Activated B cell treated with CpG ODN at 0.5 μM for 24 hours (primary cell): ENCODE results near the gene BRI3. TPM values are rescaled to one million over a fixed set of nuclear protein-coding genes. Genes with fewer than 3 reads are reported as not detected.

Experiments used
- ATAC-seq: fragments of 200-7000 bp; cut with Tn5 transposase; one replicate; pipeline ENCODE4 v1.10.0; 2021; ENCODE audit warnings: low read depth, mild to moderate bottlenecking, moderate library complexity
- CTCF ChIA-PET: fragments of 350-600 bp; sonication (Branson Sonifier 250); formaldehyde crosslinking; loops from one replicate; lab custom pipeline; 2021; ENCODE audit warnings: antibody characterized with exemption; lab: Charles Lee
- POLR2A ChIA-PET: fragments of 350-600 bp; sonication (Branson Sonifier 250); formaldehyde crosslinking; loops from one replicate; lab custom pipeline; 2021; ENCODE audit warnings: antibody characterized with exemption; lab: Charles Lee
- DNase-seq: peaks from one replicate; pipeline ENCODE4 v3.0.0; 2022
- H3K27ac Mint-ChIP-seq: one replicate; pipeline ENCODE4 v1.8.0; 2020; ENCODE audit warnings: mixed read lengths
- H3K27me3 Mint-ChIP-seq: one replicate; pipeline ENCODE4 v1.8.0; 2021; ENCODE audit warnings: mixed read lengths
- H3K36me3 Mint-ChIP-seq: one replicate; pipeline ENCODE4 v1.8.0; 2021; ENCODE audit warnings: low read depth, mixed read lengths
- H3K4me1 Mint-ChIP-seq: one replicate; pipeline ENCODE4 v1.8.0; 2021; ENCODE audit warnings: mixed read lengths
- H3K4me3 Mint-ChIP-seq: one replicate; pipeline ENCODE4 v1.8.0; 2020; ENCODE audit warnings: mild to moderate bottlenecking, mixed read lengths
- H3K9me3 Mint-ChIP-seq: one replicate; pipeline ENCODE4 v1.8.0; 2020; ENCODE audit warnings: mixed read lengths
- CTCF ChIP-seq: fragments of 200-600 bp; IDR thresholded peaks from one replicate; pipeline ENCODE4 v1.8.0; 2022; ENCODE audit warnings: antibody characterized with exemption, mild to moderate bottlenecking
- intact Hi-C: fragments of 100-400 bp; cut with micrococcal nuclease; formaldehyde crosslinking; loops from one replicate; pipeline ENCODE4 v1.15.1; 2024
- total RNA-seq: library from RNA; stranded (reverse); gene quantifications from 2 replicates; pipeline ENCODE4 v1.2.3, GENCODE V29; 2022

Gene BRI3
- total RNA-seq, 1 donor from 2014 or later: 53.7 TPM

DNA sequence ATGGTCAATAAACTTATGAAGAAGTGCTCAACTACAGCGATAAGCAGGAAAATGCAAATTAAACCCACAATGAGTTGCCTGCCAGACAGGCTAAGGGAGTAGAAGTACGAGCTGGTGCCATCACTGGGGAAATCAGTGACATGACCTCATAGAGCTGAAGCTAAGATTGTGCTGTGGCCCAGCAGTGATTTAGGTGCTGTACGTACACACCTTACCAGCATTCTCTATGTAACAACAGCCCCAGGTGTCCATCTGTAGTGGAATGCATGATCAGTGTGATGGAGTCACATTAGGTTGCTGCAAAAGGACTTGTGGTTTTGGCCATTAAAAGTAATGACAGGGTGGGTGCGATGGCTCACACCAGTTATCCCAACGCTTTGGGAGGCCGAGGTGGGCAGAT lies 23.8 kb upstream of the BRI3 start:
- DNase-seq: no peak
- Mint-ChIP-seq H3K36me3 (peaks cover 43% of the 10 kb centered on the region), H3K4me1 (peaks cover 7% of the 10 kb centered on the region), H3K4me3 (no peak overlapping the region), H3K27me3 (no peaks in the 10 kb centered on the region), H3K27ac (no peak overlapping the region), H3K9me3 (peaks cover 5% of the 10 kb centered on the region)
- intact Hi-C loops: no loop called here
- CTCF ChIA-PET: no interaction called here
- no peak for TF ChIP-seq CTCF
- POLR2A ChIA-PET: no interaction called here
- no peak for ATAC-seq

DNA sequence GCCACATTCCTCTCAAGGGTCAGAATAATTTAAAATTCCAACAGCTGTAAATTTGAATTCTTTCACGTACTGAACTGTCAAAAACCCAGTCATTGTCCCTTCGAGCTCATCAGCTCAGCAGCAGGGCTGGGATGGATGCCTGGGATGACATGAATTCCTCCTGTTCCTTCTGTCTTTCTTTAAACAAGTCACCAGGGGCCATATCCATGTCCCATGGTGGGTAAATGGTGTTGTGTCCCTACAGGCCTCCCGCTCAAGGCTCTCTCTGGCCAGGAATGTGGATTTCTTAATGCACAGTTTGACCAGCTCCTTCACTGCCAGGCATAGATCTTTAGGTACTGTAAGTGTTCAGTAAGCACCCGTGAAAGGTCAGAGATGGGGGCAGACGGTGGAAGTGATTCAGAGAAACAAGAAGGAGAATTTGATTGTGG lies 15.6 kb upstream of the BRI3 start:
- peaks cover 13% of the 10 kb centered on the region for H3K36me3 Mint-ChIP-seq
- CTCF ChIA-PET: interaction anchor here (2.2 kb wide), 1 partner anchor 136 kb away, joined by 9 read pairs; the partner anchor contains the start of gene BAIAP2L1
- intact Hi-C loops: loop anchor here (2.0 kb wide), 1 partner anchor 15 kb away; no protein-coding TSS in a partner anchor

DNA sequence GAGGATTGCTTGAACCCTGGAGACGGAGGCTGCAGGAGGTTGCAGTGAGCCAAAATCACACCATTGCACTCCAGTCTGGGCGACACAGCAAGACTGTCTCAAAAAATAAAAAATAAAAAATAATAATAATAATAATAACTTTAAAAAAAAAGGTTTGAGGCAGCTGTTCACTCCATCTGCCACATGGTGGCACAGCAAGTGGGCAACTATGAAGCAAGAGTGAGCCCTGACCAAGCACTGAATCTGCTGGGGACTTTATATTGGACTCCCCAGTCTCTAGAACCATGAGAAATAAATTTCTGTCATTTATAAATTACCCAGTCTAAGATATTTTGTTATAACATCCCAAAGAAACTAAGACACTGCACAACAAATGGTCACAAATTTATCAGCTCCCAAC lies 14.6 kb upstream of the BRI3 start:
- ChIA-PET POLR2A (no interaction called here), CTCF (interaction anchor here (2.2 kb wide), 1 partner anchor 135 kb away, joined by 9 read pairs; the partner anchor contains the start of gene BAIAP2L1)
- Mint-ChIP-seq H3K4me1 (no peaks in the 10 kb centered on the region), H3K4me3 (no peak overlapping the region), H3K36me3 (peaks cover 5% of the 10 kb centered on the region), H3K27me3 (no peaks in the 10 kb centered on the region), H3K9me3 (peaks cover 2% of the 10 kb centered on the region), H3K27ac (no peak overlapping the region)
- no peak for TF ChIP-seq CTCF
- DNase-seq (no peak), ATAC-seq (peak; percentile 28)
- intact Hi-C loops: loop anchor here (2.0 kb wide), 1 partner anchor 16 kb away; no protein-coding TSS in a partner anchor

More for the DNA sequence above, 15.6 kb upstream of the BRI3 start:
- DNase-seq (no peak), ATAC-seq (no peak)
- no peaks in the 10 kb centered on the region for H3K27me3 Mint-ChIP-seq
- TF ChIP-seq CTCF: no peak
- POLR2A ChIA-PET: no interaction called here
- no peak overlapping the region for H3K27ac Mint-ChIP-seq
- H3K4me1 Mint-ChIP-seq: no peaks in the 10 kb centered on the region
- H3K4me3 Mint-ChIP-seq: no peak overlapping the region
- peaks cover 5% of the 10 kb centered on the region for H3K9me3 Mint-ChIP-seq

DNA sequence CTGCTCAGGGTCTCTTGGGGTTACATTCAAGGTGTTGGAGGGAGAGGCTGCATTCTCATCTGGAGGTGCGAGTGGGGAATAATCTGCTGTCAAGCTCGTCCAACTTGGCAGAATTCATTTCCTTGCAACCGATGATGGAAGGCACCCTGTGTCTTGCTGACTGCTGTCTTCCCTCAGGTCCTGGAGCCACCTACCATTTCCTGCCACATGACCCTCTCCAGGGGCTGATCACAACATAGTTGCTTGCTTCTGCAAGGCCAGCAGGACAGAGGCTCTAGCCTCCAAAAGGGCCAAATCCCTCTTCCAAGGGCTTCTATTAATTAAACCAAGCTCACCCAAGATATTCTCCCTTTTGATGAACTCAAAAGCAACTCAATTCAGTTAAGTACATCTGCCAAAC lies 14.2 kb upstream of the BRI3 start:
- Mint-ChIP-seq H3K36me3 (peaks cover 3% of the 10 kb centered on the region), H3K27me3 (no peaks in the 10 kb centered on the region), H3K9me3 (no peaks in the 10 kb centered on the region), H3K4me1 (no peaks in the 10 kb centered on the region), H3K4me3 (no peak overlapping the region), H3K27ac (no peak overlapping the region)
- intact Hi-C loops: loop anchor here (2.0 kb wide), 1 partner anchor 17 kb away; no protein-coding TSS in a partner anchor
- no peak for TF ChIP-seq CTCF
- CTCF ChIA-PET: interaction anchor here (1.0 to 2.2 kb wide), 2 partner anchors 11 to 134 kb away, joined by 3 to 9 read pairs; partner anchors contain the start of gene BAIAP2L1
- POLR2A ChIA-PET: no interaction called here
- DNase-seq (no peak), ATAC-seq (no peak)

DNA sequence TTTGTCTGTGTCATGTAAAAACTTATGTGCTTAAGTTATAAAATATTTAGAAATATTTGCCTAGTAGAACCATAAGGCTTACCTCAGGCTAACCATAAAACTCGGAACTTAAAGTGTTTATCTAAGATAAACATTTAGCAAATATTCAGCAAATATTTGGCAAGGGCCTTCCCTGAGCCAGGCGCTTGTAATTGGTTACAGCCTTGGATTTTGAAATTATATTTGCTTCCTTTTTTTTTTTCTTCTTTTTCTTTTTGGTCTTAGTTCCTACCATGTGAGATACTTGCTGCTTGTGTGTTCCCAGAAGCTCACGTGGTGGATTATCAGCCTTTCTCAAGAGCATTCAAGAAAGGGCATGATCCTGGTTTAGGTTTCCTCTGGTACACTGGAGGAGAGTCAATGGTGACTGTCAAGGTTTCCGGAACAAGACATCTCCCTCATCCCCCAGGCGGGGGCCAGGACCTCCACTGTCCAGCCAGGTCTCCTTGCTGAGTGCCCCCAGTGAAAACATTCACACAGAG lies 5.2 kb upstream of the BRI3 start:
- no peak for TF ChIP-seq CTCF
- ATAC-seq (no peak), DNase-seq (no peak)
- no peak overlapping the region for H3K4me3 Mint-ChIP-seq
- intact Hi-C loops: no loop called here
- POLR2A ChIA-PET: no interaction called here
- peaks cover 10% of the 10 kb centered on the region for H3K4me1 Mint-ChIP-seq
- CTCF ChIA-PET: no interaction called here
- no peaks in the 10 kb centered on the region for H3K9me3 Mint-ChIP-seq
- no peaks in the 10 kb centered on the region for H3K36me3 Mint-ChIP-seq
- no peak overlapping the region for H3K27ac Mint-ChIP-seq
- H3K27me3 Mint-ChIP-seq: no peaks in the 10 kb centered on the region
